HCEC 1CT (cell line): Measurements from ENCODE around the gene RTP3.
"Not testable (repeated sequence)": the region's sequence is repeated elsewhere in the genome, so short reads cannot be mapped to it uniquely, and the experiment has no call there.

ENCODE experiments used
- DNase-seq: peaks from one replicate; pipeline ENCODE4 v3.0.0-alpha.2; 2017

The RTP3 gene

DNA sequence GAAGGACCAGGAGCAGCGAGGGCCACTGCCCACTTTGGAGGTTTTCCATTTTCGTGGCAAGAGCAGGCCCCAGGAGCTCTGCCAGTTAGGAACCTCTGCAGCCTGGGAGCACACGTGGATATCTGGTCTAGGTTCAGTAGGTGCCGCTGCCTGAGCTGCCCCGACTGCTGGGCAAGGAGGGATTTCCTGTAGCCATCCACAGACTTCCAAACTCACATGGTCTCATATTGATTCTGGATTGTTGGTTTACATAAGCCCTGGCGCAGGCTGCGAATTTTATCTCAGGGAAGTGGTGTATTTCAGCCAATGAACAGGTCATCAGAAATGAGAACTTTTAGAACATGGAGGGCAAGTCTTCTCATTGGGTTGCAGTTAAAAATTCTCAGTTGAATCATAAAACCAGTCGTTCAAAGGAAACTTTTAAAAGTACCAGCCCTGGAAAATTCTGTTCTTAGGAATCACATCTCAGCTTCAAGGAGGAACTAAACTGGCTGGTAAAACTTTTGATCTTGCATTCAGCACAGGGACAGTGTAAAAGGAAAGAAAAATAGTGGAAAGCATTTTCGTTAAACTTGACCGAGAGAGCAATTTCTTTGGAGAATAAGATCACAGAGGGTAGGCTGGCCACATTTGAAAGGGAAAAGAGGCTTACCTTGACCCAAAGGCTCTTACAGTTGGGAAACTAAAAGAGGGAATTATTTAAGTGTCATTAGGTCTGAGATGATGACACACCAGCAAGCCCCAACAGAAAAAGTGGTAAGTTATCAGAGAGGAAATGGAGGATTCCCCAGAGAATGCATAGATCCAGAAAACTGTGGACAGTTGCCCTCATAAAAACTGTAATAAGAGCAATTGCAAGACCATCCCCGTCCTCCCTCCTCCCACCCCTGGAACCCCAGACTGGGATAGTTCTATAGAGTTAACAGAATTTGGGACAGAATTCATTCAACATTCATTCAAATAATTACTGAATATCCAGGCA is 6.4 kb upstream of the RTP3 start:
- DNase-seq = no peak

DNA sequence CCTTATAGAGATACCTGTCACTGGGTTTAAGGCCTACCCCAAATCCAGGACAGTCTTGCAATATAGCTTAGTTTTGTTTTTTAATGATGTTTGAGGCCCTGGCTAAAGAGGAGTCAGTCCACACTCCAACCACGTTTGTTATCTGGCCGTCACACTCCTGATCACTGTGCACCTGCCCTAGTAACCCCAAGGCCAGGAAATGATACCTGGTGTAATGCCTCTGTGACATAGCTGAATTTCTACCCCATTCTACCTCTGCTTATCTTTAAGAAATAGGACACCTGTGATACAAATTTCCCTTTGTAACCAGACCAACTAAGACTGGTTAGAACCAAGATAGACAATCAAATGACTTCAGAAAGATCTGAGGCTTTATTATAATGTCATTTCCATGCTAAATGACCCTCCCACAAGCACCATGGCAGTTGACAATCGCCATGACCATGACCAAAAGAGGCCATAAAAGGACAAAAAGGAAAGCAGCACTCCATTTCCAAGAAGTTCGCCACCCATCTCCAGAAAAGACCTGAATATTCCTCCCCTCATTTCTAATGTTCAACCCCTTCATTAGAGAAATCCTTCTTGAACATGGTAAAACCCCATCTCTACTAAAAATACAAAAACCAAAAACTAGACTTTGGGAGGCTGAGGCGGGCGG is 4.8 kb upstream of the RTP3 start:
- DNase-seq = no peak

- not testable (repeated sequence) for DNase-seq
Measured at GRCh38 chr3:46494491-46494890, 3.3 kb upstream of the RTP3 start.

- peak; percentile 91 for DNase-seq
Measured at GRCh38 chr3:46495901-46496456, 1.8 kb upstream of the RTP3 start.

GRCh38 chr3:46496746-46497555 is 825 bp upstream of the RTP3 start:
- peak; percentile 43 for DNase-seq

GRCh38 chr3:46498916-46499519 is 1.2 kb downstream of the RTP3 start:
- DNase-seq = no peak

DNA sequence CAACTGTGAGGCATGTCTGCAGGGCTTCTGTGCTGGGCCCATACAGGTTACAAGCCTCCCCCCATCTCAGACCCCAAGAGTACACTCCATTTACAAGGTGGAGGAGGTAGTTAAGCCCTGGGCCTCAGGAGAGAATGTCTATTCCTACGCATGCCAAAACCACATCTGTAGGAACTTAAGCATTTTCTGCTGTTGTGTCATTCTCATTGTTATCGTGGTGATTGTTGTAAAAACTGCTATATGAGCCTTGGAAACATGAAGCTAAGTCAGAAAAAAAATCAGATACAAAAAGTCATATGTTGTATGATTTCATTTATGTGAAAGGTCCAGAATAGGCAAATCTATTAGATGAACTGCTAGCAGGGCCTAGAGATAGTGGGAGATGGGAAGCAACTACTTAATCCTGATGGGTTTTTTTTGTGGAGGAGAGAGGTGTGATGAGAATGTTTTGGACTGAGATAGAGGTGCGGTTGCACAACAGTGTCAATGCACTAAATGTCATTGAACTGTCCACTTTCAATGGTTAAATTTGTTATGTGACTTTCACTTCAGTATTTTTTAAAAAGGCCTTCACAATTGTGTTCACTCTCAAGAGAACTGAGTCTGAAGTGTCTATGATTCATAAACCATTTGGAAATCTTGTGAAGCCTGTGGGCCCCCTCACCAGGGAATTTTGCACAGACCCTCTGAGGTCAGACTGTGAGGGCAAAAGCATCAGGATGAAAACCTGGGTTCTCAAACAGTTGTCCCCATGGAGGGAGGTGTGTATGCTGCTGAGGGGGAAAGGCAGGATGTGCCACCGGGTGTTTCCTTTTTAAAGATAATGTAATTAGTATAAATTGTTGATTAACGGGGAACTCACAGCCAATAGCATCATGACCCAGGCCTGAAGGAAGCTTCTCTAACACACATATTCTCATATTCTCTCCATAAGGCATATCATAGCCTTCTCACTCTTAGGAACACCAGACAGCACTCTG is 3.2 kb downstream of the RTP3 start:
- DNase-seq = peak; percentile 18

DNA sequence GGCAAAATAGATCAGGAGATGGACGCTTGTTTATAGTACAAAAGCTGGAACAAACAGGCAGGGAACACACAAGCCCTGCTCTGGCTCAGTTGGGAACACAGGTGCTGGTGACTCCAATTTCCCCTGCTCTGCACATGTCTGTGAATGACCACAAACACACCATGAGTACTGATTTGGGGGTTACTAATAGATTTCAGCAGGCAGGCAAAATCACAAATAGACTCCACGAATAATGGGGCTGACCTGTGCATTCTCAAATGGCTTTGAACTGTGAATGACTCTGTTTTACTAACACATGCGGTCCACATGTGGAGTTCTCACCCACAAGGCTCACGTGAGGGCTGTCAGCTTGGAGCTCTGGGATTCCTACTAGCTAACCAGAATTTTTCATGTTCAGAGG is 3.9 kb downstream of the RTP3 start:
- no peak for DNase-seq

- DNase-seq = no peak
Measured at GRCh38 chr3:46503200-46503874, 5.6 kb downstream of the RTP3 start.

DNA sequence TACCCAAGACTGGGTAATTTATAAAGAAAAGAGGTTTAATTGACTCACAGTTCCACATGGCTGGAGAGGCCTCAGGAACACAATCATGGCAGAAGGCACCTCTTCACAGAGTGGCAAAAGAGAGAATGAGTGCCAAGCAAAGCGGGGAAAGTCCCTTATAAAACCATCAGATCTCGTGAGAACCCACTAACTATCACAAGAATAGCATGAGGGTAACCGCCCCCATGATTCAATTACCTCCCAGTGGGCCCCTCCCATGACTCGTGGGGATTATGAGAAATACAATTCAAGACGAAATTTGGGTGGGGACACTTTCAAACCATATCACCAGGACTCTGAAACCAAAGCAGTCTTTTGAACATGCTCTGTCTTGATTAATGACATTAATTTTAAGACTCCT is 7.0 kb downstream of the RTP3 start:
- DNase-seq = no peak

GRCh38 chr3:46505953-46506352 is 8.2 kb downstream of the RTP3 start:
- DNase-seq = no peak

- DNase-seq = no peak
Measured at GRCh38 chr3:46506526-46506925, 8.8 kb downstream of the RTP3 start.

DNA sequence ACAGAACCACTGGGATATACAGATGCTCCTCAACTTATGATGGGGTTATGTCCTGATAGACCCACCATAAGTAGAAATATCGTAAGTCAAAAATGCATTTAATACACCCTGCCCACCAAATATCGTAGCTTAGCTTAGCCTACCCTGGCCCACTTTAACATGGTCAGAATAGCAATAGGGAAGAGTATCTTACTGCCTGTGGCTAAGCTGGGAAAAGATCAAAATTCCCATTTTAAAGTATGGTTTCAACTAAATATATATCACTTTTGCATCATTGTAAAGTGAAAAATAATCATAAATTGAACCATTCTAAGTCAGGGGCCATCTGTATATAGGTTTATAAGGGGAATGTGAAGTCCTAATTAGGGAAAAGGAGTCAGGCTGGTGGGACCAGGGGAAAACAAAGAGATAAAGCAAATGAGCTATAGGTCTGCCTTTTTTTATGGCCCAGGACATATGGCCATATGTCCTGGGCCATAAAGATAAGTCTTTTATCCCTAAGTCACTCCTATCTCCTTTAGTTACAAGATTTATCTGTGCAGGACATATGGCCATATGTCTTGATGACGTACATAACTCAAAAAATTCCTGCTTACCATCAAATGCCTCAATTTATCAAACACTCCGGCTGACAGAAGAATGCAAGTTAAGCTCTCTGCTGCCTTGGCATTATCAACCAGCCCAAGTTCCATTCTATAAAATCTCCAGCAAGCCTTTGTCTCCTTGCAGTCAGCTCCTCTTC is 11.2 kb downstream of the RTP3 start:
- DNase-seq = no peak

DNA sequence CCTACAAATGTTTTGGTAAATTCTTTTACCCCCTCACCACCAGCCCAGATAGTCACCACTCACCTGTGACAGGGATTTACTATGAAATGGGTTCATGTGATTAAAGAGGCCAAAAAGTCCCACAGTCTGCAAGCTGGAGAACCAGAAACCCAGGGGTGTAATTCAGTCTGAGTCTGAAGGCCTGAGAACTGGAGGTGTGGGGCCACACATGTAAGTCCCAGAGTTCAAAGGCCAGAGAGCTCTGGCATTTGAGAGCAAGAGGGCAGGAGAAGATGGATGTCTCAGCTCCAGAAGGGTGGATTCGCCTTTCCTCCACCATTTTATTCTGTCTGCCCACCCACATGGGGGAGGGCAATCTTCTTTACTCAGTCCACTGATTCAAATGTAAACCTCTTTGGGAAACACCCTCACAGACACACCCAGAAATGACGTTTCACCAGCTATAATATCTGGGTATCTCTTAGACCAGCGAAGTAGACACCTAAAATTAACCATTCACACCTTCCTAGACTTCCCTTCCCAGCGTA is 11.9 kb downstream of the RTP3 start:
- DNase-seq = no peak

DNA sequence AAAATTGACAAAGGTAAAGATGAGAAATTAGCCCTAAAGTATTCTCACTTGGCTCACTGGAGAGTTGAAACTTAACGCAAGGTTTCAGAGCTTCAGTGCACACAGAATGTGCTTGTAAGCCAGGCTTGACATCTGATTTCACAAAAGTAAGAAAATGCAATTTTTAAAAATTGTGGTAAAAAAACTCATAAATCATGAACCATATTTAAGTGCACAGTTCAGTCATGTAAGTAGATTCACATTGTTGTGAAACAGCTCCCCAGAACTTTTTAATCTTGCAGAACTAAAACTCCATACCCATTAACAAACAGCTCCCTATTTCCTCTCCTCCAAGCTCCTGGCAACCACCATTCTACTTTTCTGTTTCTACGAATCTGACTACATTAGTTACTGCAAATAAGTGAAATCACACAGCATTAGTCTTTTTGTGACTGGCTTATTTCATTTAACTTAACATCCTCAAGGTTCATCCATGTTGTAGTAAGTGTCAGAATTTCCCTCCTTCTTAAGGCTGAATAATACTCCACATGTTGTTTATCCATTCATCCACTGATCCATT is 14.5 kb downstream of the RTP3 start:
- DNase-seq = no peak

GRCh38 chr3:46516521-46516920 is 18.7 kb downstream of the RTP3 start:
- no peak for DNase-seq

- DNase-seq = peak; percentile 88
Measured at GRCh38 chr3:46517016-46517783, 19.4 kb downstream of the RTP3 start.

- DNase-seq = no peak
Measured at GRCh38 chr3:46517784-46518181, 20.0 kb downstream of the RTP3 start.

GRCh38 chr3:46519952-46520351 is 22.2 kb downstream of the RTP3 start:
- DNase-seq = no peak
